Cortex of kidney (tissue), 1 donor: ENCODE results near the gene ERVV-1.
"Not testable (repeated sequence)": the region's sequence is repeated elsewhere in the genome, so short reads cannot be mapped to it uniquely, and the experiment has no call there.

Source experiments
- DNase-seq: peaks from one replicate; lab custom pipeline; 2025; lab: John Stamatoyannopoulos, UW

Gene ERVV-1

DNA sequence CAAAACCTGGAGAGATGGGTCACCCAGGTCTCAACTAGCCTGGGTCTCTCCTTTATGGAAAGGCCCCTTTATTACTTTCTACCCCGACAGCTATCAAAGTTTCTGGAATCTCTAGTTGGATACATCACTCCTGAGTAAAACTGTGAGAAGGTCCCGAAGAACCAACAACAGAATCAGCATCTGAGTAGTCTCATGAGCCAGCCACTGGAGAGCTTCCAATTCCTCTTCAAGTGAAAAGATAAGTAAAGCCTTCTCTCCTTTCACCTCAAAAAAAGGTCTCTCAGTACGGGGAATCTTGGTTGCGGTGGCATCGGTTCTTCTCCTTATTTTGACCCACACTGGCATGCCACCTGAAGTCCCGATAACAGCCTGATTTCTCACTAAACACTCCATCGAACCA lies at the start of gene ERVV-1:
Gene ERVV-1, plus strand, starts transcription at position 301 of the 400 bp plus-strand sequence. CDS start 170 bp downstream, outside the sequence.
- DNase-seq, result no peak

DNA sequence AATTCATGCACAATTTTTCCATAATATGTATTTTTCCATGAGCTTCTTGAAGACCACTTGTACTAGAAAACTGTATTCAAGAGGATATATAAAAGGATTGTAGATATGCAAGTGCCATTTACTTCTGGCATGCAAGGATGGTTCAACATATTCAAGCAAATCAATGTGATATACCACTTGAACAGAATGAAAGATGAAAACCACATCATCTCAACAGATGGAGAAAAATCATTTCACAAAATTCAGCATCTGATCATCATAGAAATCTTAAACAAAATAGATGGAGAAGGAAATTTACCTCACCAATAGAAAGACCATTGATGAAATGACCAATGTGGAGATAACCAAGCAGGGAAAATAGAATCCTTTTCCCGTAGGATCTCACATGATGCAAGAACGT lies 45.9 kb upstream of the ERVV-1 start:
- DNase-seq, result no peak

GRCh38 chr19:52981329-52981728 lies 32.4 kb upstream of the ERVV-1 start:
- DNase-seq, result no peak

GRCh38 chr19:52983167-52983566 lies 30.6 kb upstream of the ERVV-1 start:
- DNase-seq, result not testable (repeated sequence)

DNA sequence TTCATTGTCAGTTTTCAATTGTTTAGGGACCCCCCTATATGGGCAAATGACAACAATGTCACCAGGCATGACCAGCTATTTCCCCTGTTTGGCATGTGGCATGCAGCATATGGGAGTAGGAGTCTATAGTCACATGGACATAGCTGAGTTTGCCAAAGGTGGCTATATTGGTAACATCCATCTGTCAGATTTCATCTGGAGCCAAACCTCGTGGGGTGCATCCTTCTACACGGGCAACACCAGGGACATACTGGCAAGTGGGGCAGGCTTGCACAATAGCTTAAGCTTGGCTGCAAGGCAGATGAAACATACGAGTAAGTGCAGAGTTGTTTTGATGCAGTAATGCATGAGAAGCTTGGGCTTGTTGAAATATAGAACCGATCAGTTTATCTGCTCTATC lies 26.5 kb upstream of the ERVV-1 start:
- no peak for DNase-seq

- DNase-seq, result no peak
Measured at GRCh38 chr19:52988506-52988905, 25.2 kb upstream of the ERVV-1 start.

GRCh38 chr19:52990759-52991418 lies 22.8 kb upstream of the ERVV-1 start:
- DNase-seq, result no peak

GRCh38 chr19:52991484-52991883 lies 22.2 kb upstream of the ERVV-1 start:
- no peak for DNase-seq

DNA sequence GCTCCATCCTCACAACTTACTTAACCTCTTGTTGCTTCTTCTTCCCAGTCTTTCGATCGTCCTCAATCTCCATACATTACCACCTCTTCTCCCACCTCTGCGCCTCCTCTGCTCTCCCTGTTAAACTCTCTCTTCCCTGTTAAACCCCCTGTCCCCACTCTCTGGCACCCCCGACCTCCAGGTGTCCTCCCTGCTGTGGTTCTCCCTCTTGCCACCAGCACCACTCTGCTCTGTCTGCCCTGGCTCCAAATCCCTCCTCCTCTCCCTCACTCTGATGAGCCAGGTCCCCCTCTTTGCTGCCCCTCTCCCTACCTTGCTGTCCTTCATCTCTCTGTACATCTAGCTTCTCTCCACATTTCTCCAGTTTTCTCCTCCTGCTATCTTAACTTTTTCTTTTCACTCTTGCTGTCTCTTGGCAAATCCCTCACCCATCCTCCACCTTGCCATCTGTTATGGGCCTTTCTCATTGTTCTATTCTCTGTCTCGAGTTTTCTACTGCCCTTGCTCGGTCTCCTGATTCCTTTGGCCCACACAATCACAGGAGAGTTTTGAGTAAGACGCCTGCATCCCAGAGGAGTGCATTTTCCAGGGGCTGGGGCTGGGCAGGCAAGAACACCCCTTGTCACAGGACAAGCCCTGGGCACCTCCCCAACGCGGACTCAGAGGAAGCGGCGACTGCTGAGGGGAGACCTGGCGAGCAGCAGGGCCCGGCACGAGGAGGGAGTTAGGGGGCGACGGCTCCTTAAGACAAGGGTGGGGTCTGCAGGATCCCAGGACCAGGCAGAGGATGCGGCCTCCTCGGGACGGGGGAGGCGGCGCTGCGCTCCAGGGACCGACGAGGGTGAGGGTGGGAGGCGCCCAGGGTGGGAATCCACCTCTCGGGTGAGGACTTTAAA lies 21.4 kb upstream of the ERVV-1 start:
- no peak for DNase-seq

DNA sequence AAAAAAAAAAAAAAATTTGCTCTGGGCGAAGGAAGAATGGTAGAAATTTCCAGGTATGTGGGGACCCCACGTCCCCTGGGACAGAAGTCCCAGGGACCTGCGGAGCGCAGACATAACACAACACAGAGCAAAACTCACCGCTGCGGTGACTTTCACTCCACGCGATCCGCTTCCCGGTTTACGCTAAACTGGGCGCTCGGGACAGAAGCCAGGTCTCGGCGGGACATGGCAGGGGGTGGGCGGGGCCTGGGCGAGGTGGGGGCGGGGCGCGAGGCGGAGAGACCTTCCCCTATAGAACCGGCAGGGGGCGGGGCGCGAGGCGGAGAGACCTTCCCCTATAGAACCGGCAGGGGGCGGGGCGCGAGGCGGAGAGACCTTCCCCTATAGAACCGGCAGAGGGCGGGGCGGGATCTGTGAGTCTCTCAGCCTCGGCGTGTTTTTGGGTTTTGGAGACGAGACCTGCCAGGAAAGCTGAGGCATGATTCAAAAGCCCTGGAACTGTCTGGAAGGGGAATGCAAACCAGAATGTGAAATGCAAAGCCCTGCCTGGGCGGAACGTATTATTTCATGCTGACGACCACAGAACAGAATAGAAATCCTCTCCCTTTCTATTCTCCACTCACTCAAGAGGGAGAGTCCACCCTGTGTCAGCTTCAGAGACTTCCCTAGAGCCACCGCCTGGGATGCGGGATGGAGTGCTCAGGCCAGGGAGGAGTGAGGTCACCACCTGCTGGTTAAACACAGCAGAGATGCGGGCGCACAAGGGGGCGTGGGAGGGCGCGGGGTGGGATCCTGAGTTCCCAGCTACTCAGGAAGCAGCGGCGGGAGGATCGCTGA lies 20.2 kb upstream of the ERVV-1 start:
- DNase-seq, result no peak

- no peak for DNase-seq
Measured at GRCh38 chr19:52995711-52996110, 18.0 kb upstream of the ERVV-1 start.

GRCh38 chr19:52997975-52998374 lies 15.7 kb upstream of the ERVV-1 start:
- no peak for DNase-seq

GRCh38 chr19:53002479-53002878 lies 11.2 kb upstream of the ERVV-1 start:
- DNase-seq, result no peak

DNA sequence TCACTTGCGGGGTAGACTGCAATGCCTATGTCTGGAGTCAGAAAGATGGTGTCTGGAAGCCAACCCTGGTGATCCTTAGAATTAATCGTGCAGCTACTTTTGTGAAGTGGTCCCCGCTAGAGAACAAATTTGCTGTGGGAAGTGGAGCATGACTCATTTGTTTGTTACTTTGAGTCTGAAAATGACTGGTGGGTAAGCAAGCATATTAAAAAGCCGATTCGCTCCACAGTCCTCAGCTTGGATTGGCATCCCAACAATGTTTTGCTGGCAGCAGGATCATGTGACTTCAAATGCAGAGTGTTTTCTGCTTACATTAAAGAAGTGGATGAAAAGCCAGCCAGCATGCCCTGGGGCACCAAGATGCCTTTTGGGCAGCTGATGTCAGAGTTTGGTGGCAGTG lies 9.5 kb upstream of the ERVV-1 start:
- no peak for DNase-seq

DNA sequence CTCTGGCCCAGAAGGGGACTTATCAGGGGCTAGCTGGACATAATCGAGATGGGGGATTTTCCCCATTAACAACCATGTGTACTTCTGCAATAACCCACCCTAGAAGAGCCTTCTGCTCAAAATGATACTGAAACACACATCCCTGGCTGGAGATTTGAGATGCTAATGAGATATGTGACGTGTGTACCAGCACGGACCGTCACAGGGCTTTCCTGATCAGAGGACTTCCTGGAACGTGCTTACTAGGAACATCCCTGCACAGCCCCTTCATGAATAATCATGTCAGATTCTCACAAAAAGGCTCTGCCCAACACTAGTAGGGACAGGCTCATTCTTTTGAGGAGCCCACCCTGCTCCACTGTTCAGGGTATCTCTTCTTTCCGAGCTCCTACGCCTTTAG lies 6.5 kb upstream of the ERVV-1 start:
- DNase-seq, result no peak

DNA sequence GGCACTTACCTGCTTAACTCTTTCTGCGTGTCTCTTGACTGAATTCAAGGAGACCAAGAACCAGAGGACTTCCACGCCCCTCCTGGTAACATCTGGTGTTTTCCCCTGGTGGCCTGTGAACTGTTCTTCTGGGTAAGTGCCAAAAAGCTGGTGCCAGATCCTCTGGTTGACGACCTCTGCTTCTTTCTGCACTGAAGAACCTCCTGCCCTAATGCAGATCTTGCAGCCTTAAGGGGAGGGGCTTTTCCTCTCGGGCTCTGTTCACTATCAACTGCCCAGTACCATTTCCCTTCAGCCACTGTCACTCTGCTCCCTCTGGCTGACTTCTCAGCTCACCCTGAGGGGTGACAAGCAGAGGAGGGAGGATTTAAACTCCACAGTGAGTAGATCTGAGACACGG lies 6.1 kb upstream of the ERVV-1 start:
- DNase-seq, result no peak

GRCh38 chr19:53008061-53008778 lies 5.5 kb upstream of the ERVV-1 start:
- no peak for DNase-seq

- no peak for DNase-seq
Measured at GRCh38 chr19:53010494-53010893, 3.2 kb upstream of the ERVV-1 start.

GRCh38 chr19:53012006-53012405 lies 1.7 kb upstream of the ERVV-1 start:
- DNase-seq, result no peak

- no peak for DNase-seq
Measured at GRCh38 chr19:53015159-53015558, 1.4 kb downstream of the ERVV-1 start.

- no peak for DNase-seq
Measured at GRCh38 chr19:53015730-53016129, 2.0 kb downstream of the ERVV-1 start.

- no peak for DNase-seq
Measured at GRCh38 chr19:53019684-53020083, 6.0 kb downstream of the ERVV-1 start.
